GM19438 (cell line): ENCODE data around the gene C2orf49.

Source experiments
- ATAC-seq: cut with Tn5 transposase; IDR thresholded peaks from one replicate; pipeline ENCODE4 v1.9.1; 2021; ENCODE audit warnings: low read depth; ENCODE audit not compliant: unreplicated experiment

The C2orf49 gene

DNA sequence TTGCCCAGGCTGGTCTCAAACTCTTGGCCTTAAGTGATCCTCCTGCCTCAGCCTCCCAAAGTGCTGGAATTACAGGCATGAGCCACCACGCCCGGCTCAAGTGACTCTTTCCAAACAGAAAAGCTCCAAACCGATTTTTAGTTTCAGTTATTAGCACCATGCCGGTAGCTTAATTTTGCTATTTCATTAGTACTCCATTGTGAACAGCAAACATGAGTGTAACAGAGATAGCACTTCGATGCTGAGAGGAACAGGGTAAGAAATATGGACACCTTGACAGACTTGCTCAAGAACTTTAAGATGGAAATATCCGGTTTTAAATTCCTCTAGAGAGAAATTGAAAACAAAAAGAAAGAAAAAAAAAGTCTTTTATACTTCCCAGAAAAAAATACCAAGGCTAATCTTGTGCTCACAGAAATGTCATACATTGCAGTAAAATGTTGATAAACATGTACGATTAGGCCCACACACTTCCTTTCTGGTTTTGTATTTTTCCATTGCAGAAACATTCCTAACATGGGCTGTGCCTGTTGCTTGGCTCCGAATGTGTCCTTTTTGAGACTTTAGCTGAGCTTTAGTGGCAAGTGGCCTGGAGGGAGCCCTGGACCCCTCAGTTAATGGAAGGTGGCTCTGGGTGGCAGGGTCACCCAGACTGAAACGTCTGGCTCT lies 43.2 kb downstream of the C2orf49 start:
- no peak for ATAC-seq

DNA sequence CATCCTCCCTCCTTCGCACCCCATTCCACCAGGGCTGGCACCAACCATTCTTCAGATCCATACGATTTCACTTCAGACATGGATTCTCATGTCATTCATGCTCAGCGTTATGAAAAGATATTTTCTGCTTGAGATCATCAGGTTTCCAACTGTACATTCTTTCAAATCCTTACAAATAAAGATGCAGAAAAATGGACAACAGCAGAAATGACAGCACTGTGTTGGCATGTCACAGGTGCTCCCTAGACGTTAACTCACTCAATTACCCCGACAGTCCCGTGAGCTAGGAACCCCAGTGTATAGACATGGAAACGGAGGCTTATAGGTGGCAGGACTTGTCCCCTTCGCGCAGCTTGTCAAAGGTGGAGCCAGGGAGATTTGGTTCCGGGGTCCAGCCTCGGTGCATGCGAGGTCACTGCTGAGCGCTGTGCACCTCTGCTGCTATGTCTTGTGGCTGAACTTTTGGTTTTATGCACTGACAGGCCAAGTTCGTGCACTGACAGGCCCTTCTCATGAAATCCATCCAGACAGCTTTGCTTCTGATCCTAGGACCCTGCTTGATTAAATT lies 43.8 kb downstream of the C2orf49 start:
- no peak for ATAC-seq

DNA sequence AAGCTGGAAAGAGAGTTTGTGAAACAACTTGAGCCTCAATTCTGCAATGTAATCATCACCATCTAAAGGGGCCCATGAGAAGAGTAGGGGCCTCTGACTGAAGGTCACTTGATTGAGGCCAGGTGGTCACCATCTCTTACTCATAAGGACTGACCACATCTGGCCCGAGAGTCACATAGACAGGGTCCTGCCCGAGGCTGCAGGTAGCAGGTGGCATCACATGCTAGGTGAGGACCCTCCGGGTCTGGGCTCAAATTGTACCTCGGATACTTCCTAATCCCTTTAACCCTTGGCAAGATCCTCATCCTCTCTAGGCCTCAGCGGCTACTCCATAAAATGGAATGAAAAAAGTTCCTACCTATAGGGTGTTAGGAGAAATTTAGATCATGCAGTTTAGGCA lies 44.8 kb downstream of the C2orf49 start:
- ATAC-seq, result no peak

DNA sequence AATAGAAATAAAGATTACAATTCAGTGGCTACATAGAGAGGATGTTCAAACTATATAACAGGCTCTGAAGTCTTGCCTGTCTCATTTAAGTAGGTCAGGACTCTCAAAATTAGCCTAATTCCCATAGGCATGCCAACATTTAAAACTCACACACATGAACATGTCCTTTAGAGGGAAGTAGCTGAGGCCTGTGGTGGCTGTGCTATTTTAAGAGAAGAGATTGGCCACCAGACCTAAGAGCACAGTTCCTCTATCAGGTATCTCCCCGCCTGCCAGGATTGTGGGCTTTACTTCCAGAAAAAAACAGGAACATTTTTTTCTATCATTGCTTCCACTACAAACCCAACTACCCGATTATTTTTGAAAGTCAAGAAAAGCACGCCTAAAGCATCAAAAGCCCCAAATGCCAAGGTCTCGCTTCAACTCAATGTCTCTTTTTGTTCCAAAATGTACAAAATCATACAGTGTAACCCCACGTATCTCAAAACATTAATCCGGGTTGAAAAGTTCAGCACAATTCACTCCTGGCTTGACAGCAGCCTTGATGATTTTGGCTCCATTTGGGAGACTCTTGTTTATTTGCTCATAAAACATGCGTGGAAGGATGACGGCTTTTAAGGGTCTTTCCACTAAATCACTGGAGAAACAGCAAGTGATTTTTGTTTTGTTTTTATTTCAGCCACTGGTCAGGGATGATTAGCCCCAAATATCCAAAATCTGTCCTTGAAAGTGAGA lies 46.3 kb downstream of the C2orf49 start:
- ATAC-seq, result no peak

DNA sequence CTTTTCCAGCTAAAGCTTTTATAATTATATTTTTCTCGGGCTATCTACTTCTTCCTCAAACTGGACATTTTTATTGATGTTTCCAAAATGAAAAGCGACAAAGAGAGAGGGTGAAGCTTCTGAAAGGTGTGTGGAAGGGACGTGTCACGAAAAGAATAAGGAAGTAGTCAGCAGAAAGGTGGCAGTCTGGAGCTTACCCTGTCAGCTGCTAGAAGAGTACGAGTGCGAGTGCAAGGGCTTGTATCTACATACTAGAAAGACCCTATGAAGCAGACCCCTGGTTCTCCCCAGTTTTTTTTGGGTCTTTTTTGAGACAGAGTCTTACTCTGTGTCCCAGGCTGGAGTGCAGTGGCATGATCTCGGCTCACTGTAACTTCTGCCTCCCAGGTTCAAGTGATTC lies 46.9 kb downstream of the C2orf49 start:
- no peak for ATAC-seq

DNA sequence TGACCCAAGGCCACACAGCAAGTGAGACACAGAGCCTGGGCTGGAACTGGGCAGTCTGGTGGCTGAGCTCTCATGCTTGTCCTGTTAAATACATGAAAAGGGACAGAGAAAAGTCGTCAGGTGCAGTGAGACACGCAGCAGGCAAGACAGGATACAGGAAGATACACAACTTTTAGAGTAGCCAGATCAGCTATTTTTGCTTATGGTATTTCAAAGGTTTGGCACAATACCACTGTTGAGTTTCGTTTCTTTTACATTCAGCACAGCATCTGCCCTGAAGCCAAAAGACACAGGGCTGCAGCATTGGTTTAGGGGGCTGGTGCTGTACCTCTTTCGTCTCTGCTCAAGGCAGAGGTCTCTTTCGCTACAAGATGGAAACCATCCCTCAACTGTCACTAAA lies 47.5 kb downstream of the C2orf49 start:
- no peak for ATAC-seq

DNA sequence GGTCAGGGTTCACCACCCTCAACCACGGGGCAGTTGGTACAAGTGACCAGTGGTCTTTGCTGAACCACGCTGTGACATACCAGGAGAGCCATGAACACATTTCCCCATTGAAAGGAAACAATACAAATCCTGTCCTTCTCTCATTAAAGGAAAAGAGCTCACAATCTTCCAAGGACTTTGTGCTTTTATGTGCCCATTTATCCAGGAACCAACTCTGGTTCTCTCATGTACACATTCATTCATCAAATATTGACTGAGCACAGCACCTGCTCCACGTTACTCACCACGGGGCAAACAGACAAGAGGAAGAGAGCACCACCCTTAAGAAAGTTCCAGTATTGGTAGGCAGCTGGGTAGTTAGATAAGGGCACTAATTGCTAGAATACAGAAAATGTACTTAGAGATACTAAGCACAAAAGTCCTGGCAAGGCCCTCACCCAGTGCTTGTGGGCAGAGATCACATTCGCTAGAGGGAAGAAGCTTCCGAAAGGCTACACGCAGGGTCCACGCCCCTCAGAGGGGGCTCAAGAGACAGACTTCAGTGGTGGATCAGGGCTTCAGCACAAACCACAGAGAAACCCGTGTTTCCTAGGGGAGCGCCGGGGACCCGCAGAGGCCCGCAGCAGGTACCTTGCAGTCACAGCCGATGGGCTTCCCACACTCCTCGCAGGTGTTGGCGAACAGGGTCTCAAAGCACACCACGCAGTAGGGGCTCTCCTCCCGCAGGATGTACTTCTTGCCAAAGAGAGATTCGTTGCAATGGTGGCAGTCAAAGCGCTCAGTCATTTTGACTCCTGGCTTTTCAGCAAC lies 48.6 kb downstream of the C2orf49 start:
- ATAC-seq, result no peak

DNA sequence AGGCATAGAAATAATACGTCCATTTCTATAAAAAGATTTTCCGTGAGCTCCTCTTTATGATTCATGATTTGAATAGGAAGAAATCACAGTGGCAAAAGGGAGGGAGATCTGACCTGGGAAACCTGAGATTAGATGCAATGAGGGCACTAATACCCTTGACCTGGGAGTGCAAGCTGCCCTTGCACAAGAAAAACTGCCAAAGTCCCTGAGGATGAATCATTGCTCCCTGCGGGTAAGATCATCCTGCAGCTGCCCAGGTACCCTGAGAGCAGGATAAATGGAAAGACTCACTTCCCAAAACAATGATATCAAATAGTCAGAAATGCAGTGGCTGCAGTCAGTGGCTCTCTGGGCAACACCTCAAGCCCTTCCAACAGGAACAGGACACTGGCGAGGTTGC lies 49.9 kb downstream of the C2orf49 start:
- no peak for ATAC-seq

DNA sequence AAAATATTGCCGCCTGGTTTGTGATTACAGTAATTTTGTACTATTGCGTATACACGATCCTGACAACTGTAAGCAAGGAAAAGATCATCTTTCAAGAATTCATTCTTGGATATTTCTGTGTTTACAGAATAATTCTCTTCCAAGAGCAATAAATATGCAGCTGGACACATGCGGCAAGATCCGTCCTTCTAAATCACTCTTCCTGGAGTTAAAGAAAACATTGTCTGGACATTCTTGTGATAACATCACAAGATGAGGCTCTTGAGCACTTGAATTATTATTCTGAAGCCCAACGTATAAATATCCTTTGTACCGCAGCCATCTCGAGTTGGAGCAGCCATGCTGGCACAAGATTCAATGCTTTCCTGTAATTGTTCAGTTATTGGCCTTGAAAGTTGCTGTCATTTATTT lies 51.6 kb downstream of the C2orf49 start:
- ATAC-seq, result no peak

DNA sequence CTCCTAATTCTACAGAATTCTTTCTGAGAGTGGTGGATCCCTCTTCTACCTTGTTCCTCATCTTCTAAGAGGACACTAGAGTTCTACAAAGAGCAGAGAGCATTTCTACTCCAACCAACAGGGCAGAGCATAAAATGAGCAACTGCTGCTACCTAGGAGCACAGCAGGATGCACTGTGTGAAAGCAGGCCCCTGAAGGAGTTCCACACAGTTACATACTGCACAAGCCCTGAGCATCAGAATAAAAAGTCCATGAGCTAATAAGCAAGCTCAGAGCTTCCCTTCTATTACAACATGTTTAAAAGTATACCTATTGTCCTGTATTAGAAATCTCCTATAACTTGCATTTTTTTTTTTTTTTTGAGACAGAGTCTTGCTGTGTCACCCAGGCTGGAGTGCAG lies 53.1 kb downstream of the C2orf49 start:
- no peak for ATAC-seq

DNA sequence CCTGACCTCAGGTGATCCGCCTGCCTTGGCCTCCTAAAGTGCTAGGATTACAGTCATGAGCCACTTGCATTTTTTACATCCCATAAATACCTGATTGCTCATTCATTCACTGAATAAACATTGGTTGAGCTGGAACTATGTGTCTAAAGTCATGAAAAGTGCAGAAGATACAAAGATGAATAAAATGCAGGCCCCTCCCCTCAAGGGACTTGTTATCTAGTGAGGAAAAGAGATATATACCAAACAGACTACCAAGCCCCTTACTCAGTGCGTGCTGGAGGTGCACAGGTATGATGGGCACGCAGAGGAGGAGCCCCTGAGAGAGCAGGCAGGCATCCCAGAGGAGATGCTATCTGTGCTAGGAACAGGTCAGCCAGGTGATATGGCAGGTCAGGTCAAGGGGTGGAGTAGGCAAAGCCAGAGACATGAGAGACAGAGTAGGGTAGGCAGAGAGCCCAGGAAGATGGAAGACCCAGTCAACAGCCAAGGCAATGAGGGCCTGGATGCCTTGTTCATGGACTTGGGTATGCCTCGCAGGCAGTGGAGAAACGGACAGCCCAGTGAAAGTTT lies 53.8 kb downstream of the C2orf49 start:
- no peak for ATAC-seq

DNA sequence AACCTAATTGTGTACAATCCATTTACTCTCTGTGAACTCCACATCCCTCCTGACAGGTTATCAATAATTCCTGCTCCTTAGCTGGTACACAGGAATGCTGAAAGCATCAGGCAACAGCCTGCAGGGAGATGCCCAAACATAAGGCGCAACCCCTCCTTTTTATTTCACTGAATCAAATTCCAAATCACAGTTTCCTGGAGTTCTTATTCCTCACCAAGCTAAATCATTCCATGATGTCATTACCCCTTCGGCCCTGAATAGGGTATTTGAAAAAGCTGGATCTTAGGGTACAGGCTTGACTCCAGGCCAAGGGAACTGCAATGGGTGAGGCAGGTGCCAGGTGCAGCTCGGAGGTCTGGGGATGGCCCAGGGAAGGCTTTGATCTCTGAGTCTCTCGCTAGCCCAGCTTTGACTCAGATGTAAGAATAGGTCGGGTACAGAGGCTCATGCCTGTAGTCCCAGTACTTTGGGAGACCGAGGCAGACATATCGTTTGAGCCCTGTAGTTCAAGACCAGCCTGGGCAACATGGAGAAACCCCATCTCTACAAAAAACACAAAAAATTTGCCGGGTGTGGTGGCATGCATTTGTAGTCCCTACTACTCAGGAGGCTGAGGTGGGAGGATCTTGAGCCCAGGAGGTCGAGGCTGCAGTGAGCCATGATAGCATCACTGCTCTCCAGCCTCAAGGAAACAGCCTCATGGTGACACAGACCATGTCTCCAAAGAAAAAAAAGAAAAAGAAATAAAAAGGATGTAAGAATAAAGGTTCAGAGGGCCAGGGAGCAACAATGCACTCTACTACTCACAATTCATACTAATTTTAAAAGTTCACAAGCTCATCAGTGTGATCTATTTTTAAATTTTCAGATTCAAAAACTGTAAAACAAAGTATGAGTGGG lies 54.7 kb downstream of the C2orf49 start:
- no peak for ATAC-seq

DNA sequence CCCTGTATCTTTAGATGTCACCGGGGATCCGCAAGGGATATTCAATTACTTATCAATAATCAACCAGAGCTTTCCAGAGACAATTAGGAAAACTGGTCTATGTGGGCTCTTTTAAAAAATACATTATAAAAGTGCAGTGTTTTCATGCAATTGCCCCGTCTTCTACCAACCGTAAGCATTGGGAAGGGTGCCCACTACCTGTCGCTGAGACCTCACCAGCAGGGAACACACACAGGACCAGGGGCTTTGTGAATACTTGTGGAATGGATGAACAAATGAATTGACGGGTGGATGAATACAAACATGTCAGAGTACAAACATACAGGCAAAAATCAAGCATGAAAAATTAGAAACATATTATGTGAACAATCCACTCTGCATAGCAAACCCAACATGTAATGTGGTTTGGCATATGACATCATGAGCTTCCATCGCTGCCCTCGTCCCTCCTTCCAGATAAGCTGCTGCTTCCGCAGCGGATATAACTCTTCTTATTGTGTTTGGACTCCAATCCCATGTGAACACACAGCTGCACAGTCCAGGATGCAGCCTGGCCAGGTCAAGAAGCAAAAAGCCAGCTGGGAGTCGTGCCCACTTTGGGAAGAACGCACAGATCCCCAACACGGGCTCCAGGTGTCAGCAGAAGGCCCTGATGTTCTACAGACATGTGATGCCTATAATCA lies 56.2 kb downstream of the C2orf49 start:
- ATAC-seq, result no peak

DNA sequence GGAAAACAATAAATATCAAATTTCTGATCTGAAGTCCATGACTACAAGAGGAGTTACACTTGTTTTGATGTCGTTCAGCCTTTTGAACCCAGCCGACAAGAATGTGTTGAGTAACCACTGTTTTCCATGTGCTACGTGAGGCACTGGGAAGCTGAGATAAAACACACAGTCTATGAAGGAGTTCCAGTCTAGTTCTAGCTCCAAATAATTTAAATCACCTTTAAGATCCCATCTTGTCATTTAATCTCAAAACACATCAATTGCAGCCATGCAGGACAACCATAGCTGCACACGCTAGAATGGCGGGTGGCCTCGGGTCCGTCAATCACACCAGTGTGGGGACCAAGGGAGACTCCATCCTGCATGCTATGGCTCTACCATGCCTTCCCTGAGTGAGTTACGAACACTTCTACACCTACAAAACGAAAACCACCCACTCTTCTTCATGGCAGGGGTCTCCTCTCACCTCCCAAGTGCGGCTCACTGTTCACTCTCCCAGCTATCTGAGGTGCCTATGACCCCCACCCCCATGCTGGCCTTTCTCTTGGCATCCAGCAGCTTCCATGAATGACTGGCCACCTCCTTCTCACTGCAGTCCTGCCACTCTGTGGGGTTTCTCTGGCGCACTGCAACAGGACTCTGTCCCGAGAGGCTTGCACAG lies 57.7 kb downstream of the C2orf49 start:
- no peak for ATAC-seq

DNA sequence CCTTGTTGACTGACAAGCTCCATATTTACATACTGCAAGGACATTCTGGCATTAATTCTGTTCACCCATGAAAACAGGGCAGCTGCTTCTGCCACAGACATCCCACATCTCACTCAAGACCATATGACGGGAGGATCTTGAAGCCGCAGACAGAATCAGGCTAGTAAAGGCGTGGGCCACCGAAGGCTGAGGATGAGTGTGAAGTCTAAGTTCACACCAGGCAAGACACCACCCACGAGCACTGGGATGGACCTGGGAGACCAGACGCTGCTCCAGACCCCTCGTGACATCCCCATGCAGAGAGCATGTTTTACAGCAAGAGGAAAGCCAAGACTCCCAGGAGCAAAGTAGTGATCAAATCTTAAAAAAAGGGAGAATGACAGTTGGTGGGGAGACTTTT lies 58.4 kb downstream of the C2orf49 start:
- no peak for ATAC-seq

DNA sequence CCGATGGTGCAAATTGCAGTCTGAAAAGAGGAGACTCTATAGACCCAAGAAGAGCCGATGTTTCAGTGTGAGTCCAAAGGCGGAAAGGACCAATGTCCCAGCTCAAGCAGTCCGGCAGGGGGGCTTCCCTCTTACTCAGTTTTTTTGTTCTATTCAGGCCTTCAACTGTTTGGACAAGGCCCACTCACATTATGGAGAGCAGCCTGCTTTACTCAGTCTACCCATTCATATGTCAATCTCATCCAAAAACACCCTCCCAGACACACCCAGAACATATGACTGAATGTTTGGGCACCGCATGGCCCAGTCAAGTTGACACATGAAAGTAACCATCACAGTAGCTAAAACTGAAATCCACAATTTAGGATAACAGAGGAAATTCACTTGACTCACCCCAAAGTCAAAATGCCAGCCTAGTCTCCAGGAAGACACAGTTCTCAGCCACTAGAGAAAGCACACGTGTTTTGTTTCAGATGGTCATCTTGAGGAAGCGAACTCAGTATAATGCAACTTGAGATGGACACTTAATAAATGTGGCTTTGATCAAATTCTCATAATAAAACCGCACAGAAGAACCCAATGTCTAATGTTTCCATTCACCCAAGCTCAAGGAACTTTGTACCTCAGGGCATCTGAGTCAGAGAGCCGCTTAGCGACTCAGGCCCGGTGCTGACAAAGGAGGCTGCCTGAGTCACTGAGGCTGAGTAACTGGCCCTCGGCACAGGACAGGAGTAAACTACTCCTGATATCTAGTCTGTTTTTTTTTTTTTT lies 59.1 kb downstream of the C2orf49 start:
- ATAC-seq, result no peak

DNA sequence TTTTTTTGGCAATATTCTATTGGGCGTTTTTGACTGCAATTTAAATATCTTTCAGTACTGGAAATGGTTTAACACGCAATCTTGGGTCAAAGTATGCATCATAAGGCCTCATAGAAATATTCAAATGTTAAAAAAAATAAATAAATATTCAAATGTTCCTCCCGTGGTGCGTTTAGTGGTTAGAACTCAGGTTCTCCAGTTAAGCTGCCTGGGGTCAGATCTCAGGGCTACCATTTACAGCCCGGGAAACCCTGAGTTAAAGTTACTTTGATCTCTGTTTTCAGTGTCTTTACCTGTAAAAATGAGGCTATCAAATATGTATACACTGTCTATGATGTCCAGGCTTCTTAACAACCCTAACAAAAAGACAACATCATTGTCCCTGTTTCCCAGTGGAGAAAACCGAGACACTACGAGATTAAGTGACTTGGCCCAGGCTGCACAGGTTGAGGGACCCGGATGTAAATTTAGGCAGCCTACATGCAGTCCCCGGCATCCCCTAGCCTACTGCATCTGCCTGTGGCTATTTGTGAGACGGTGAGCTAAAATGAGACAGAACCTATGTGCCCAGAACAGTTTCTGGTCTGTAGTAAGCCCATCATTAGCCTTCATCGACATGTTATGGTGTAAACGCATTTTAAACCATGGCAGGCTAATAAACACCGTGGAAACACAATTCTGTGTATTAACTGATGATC lies 59.8 kb downstream of the C2orf49 start:
- no peak for ATAC-seq

DNA sequence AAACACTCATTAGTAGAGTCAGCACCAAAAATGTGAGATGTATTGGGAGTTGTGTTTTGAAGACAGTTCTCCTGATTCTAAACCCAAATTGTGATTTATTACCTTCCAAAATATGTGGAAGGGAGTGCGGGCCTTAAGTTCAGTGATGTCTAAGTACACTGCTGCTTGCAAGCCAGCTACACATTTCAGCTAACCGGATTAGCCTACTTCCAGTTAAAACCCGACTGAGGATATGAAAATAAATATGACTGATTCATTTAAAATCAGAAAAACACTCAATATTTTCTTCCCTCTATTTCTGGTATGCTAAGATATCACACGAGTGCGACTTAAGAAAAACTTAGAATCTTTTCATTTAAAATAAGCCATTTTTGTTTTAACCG lies 60.6 kb downstream of the C2orf49 start:
- ATAC-seq, result no peak
